Activated CD4-positive, CD25-positive, alpha-beta regulatory T cell treated with anti-CD3 and anti-CD28 coated beads, Interleukin-2, amount 50 U/mL, for 24 hours (primary cell): Measurements from ENCODE around the gene GRSF1.
"Not testable (repeated sequence)": the region's sequence is repeated elsewhere in the genome, so short reads cannot be mapped to it uniquely, and the experiment has no call there.

Experiments
- ATAC-seq, 2 donors: fragments of 150-1000 bp; cut with Tn5 transposase; one replicate each; pipeline ENCODE4 v1.10.0; 2021; ENCODE audit warnings: mild to moderate bottlenecking in 1 of 2, moderate library complexity in 1 of 2

Gene GRSF1, protein sequence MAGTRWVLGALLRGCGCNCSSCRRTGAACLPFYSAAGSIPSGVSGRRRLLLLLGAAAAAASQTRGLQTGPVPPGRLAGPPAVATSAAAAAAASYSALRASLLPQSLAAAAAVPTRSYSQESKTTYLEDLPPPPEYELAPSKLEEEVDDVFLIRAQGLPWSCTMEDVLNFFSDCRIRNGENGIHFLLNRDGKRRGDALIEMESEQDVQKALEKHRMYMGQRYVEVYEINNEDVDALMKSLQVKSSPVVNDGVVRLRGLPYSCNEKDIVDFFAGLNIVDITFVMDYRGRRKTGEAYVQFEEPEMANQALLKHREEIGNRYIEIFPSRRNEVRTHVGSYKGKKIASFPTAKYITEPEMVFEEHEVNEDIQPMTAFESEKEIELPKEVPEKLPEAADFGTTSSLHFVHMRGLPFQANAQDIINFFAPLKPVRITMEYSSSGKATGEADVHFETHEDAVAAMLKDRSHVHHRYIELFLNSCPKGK

DNA sequence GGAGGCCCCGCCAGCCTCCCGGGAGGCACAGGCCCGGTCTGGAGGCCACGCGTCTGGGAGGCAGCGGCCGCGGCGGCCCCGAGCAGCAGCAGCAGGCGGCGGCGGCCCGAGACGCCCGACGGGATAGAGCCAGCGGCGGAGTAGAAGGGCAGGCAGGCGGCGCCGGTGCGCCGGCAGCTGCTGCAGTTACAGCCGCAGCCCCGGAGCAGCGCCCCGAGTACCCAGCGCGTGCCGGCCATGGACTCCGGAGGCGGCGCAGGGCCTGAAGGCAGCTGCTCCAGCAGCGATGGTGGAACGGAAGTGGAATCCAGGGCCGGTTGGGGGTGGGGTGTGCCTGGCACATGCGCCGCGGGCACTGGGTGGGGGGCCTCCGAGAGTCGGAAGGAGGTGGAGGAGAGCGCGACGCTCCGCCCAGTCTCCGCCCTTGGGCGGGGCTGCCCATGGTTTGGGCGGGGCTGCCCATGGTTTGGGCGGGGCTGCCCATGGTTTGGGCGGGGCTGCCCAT lies at the start of gene GRSF1:
TSS of gene GRSF1 (minus strand) at position 302 of the 505 bp plus-strand sequence. CDS start at position 239, 63 bp downstream.
- ATAC-seq, result peak; percentile 80 to 83

DNA sequence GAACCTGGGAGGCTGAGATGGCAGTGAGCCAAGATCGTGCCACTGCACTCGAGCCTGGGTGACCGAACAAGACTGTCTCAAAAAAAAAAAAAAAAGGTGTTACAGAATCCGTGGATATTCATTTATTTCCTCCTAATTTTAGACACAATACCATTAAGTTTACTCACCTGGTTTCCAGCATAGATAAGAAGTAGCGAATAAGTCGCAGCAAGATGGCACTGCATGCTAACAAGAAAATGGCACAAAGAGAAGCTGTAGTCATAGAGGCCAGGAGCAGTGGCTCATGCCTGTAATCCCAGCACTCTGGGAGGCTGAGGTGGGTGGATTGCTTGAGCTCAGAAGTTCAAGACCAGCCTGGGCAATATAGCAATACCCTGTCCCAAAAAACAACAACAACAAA lies 45.5 kb upstream of the GRSF1 start:
- ATAC-seq, result no peak

DNA sequence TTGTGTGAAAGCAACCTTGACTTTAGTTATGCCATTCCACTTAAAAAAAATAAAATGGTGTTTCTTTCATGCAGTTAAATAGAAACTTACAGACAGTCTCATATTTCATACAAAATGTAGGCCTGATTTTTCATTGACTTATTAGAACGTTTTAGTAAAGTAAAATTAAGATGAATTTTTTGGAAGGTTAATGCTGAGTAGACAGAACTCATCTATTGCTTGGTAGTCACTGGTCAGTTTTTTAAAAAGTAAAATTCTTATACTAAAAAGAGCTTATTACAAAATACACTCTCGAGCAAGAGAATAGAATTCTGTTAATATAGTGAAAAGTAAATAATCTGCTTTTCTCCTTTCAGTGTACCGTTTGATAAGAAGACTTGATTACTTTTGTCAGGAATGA lies 41.0 kb upstream of the GRSF1 start:
- no peak for ATAC-seq

DNA sequence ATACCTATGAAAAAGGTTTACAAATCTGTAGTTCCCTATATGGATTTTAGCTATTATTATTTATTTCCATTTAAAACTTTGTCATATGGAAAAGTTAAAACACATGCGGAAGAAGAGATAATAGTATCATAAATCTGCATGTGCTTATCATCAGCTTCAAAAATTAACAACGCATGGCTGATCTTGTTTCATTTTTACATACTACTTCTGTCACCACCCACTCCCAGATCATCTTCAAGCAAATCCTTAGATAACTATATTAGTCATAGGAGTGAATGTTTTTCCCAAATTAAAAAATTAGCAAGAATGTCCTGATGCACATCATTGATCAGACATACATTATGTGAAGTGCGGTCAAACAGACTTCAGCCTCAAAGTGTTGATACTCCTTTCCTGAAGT lies 37.9 kb upstream of the GRSF1 start:
- no peak for ATAC-seq

DNA sequence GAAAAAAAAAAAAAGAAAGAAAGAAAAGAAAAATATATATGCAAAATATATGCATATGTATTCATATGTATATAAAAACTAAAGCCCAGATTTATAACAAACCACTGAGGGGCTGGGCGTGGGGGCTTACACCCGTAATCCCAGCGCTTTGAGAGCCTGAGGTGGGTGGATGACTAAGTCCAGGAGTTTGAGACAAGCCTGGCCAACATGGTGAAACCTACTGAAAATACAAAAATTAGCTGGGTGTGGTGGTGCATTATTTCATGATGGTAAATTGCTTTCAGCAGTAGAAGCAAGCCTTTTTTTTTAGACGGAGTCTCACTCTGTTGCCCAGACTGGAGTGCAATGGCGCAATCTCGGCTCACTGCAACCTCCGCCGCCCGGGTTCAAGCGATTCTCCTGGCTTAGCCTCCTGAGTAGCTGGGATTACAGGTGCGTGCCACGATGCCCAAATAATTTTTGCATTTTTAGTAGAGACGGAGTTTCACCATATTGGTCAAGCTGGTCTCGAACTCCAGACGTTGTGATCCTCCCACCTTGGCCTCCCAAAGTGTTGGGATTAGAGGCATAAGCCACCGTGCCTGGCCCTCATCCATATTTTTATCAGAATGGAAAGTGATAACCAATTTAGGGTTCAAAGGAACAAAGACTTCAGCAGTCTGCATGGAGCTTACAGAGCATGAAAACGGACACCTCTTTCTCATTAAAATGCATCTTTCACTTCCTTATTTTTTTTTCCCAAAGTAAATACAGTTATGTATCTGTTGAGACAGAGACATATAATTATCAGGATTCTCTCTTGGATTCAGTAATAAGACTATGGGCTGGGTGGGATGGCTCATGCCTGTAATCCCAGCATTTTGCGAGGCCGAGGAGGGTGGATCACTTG lies 34.8 kb upstream of the GRSF1 start:
- no peak for ATAC-seq

DNA sequence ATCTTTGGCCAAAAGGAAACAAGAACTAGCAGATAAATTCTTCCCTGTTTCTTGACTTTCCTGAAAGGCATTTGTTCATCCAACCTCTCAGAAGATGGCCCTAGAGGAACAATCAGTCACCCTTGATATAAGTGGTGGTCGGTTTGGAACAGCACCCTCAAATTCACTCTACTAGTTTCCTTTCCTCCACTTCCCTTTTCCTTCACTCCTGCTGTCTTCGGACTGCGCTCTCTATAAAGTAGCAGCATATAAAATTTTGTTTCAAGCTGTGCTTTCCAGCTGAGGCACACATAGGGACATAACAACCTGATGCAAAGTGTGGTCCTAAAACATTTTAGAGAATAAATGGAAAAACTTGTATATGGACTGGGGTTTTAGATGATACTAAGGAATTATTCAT lies 33.5 kb upstream of the GRSF1 start:
- no peak for ATAC-seq

DNA sequence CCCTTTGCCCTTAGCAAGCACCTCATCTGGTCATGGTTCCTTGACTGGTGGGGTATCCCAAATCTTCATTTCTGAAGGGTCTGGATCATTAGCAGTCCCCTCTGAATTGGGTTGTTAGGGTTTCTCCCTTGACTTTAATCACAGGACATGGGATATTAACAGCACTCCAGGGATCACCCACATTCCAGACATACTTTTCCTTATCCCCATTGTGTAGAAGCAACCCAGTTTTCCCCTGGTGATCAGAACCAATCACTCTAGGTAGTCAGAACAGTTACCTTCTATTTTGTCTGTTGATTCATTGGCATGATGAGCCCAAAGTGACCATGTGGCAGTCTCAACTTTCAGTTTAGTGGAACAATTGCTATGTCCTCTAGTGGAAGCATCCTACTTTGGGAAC lies 29.1 kb upstream of the GRSF1 start:
- no peak for ATAC-seq

DNA sequence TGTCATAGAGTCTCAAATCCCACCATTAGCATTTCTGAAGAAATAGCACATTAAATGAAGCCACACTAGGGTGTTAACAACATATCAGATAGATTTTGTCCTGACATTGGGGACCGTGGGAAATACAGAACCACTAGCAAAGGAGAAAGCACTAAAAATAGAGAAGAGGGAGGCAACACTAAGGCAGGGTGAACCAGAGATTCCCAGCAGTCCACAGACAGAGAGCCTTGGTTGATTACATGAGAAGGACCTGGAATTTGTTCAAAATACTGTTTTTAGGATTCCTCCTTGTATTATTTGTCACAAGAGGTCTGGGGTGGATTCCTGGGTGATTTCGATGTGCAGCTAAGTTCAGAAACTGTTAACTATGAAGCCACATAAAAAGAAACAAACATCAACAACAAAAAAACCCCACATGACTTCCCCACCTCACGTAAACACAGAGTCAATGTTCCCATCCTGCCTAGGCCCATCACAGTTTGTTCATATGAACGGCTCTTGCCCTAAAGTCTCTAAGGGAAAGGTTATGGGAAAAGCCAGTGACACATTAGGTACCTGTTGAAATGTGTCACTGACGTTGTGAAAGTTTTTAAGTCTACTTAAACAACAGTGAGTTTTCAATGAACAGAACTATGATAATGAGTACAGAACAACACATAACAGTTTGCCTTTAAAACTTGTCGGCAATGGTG lies 23.6 kb upstream of the GRSF1 start:
- ATAC-seq, result peak; percentile 74 to 93

DNA sequence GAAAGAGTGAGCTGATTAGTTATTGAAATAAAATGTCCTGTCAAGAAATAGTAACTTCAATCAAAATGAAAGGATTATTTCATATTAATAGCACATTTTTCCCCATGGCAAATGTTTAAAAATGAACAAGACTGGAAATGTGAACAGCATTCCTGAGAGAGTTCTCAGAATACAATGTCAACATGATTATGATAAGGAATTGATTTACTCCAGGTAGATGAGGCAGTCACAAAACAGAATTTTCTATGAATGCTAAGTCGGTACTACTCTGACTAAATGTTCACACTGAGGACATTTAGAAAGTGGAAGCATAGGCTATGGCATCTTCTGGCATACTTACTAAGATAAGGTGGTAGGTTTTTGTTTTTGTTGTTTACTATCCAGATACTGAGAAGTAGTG lies 19.4 kb upstream of the GRSF1 start:
- no peak for ATAC-seq

DNA sequence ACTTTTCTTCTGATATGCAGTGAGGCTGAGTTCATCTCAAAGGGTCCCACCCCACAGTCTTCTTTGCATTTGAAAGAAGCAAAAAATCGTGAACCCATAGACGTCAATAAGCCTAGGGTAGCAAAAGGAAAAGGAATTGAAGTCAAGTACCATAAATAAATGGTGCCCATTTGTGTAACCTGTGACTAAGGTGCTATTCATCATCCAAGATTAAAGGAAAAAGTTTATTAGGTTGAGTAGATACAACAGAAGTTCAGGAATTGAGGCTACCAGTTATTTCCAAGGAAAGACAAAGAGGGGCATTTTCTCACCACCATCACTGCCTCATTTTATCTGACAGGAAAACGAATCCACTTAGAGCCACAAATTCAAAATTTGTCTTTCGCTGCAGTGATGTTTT lies 18.8 kb upstream of the GRSF1 start:
- ATAC-seq, result no peak

DNA sequence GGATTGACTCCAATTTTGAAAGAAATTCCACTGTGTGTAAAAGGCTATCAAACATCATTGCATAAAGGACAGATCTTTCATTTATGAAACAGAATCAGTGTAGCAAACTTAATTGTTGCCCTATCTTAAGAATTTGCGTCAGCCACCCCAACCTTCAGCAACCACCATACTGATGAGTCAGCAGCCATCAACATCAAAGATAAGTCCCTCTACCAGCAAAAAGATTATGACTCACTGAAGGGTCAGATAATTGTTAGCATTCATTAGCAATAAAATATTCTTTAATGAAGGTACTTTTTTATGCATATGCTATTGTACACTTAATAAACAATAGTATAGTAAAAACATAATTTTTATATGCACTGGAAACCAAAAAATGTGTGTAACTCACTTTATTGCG lies 15.8 kb upstream of the GRSF1 start:
- ATAC-seq, result no peak

DNA sequence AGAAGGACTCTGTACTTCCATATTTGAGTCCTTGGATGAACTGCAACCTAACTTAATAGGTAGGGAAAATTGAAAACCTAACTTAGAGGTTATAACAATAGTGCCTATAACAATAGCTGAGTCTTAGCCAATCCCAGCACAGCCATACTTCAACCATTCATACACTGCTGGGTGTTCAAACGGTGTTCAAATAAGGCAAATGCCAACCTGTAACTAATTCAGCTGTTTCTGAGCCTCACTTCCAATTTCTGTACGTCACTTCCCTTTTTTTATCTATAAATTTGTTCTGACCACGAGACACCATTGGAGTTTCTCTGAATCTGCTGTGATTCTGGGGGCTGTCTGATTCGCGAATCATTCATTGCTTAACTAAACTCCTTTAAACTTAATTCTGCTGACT lies 9.6 kb upstream of the GRSF1 start:
- ATAC-seq, result no peak

DNA sequence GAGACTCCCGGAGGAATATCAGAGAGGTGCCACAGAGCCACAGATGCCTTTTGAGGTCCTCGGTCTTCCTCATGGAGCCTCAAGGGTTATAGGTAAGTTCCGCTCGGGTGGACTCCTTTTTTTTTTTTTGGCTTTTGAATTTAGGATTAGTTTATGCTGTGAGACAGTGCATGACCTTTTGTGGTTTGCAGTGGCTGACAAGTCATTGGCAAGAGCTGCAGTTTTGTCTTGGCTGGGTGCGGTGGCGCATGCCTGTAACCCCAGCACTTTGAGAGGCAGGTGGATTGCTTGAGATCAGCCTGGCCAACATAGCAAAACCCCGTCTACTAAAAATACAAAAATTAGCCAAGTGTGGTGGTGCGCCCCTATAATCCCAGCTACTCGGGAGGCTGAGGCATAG lies 4.5 kb upstream of the GRSF1 start:
- no peak for ATAC-seq

DNA sequence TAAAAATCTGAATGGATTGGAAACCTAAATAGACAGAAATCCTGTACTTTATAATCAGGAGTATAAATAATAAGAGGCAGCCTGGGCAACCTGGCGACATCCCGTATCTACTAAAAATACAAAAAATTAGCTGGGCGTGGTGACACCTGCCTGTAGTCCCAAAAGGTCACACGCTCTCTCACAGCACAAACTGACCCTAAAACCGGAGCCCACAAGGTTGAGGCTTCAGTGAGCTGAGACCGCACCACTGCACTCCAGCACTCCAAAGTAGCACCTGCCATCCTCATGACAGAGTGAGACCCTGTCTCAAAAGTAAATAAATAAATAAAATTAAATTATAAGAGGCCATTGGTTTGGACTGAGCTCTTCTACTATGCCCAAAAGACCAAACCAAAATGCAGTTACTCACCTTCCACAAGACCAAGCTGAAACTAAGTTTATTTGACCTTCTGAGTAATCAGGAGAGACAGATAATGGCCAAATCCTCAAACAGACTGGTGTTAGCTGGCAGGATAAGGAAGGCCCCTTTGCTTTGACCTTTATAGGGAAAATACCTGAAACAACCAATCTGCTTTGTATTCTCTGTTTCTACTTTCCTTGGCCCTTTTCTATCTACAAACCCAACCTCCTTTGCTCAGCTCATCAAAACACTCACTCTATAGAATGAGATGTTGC lies 3.2 kb upstream of the GRSF1 start:
- ATAC-seq, result peak; percentile 22 to 37

DNA sequence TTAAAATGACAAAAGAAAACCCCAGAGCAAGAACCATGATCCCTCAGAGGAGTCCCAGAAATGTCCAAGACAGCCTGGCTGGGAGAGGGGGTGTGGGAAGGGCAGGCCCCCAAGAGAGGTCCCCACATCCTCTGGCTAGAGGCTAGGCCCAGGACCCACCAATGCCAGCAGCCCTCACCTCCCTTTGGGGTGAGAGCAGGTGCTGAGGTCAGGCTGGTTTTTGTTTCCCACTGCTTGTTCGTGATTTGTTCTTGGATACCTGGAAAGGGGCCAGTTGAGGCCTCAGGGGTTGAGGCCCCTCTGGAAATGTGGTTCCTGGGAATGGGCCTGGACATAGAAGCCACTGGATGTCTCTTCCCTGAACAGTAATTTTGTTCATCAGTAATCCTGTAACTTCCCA lies 2.3 kb upstream of the GRSF1 start:
- no peak for ATAC-seq

DNA sequence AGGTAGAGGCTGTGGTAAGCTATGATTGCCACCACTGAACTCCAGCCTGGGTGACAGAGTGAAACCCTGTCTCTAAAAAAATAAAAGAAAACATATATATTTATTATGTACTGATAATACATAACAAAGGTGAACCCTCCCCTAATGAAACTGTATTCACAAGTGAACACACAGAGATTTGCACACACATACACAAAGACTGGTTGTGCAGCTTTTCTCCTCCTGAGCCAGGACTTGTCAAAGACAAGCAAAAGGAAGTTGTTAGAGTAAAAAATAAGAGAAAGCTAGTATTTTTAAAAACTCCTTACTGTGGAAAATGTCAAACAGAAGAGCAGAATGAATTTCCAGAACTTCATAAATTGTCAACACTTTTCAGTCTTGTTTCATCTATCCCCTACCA lies 1.5 kb upstream of the GRSF1 start:
- ATAC-seq, result no peak

DNA sequence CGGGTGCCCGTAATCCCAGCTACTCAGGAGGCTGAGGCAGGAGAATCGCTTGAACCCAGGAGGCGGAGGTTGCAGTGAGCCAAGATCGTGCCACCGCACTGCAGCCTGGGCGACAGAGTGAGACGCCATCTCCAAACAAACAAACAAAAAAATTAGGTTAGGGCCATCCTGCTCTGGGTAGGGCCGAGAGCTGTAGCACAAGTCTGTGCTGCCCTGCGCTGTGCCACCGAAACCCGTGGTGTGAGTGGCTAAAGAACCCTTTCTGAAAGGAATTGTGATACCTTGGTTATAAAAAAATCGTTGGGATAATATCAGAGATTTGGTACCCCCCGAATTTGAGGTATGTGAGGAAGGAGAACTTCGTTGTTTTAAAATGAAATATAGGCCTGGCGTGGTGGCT lies 941 bp upstream of the GRSF1 start:
- not testable (repeated sequence) for ATAC-seq

DNA sequence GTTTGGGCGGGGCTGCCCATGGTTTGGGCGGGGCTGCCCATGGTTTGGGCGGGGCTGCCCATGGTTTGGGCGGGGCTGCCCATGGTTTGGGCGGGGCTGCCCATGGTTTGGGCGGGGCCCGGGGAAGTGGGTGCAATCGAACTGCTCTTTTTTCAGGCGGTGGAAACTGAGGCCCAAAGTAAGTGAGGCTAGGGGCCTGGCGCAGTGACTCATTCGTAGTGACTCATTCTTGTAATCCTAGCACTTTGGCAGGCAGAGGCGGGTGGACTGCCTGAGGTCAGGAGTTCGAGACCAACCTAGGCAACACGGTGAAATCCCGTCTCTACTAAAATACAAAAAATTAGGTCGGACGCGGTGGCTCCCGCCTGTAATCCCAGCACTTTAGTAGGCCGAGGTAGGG lies 447 bp upstream of the GRSF1 start:
- ATAC-seq, result peak; percentile 11

DNA sequence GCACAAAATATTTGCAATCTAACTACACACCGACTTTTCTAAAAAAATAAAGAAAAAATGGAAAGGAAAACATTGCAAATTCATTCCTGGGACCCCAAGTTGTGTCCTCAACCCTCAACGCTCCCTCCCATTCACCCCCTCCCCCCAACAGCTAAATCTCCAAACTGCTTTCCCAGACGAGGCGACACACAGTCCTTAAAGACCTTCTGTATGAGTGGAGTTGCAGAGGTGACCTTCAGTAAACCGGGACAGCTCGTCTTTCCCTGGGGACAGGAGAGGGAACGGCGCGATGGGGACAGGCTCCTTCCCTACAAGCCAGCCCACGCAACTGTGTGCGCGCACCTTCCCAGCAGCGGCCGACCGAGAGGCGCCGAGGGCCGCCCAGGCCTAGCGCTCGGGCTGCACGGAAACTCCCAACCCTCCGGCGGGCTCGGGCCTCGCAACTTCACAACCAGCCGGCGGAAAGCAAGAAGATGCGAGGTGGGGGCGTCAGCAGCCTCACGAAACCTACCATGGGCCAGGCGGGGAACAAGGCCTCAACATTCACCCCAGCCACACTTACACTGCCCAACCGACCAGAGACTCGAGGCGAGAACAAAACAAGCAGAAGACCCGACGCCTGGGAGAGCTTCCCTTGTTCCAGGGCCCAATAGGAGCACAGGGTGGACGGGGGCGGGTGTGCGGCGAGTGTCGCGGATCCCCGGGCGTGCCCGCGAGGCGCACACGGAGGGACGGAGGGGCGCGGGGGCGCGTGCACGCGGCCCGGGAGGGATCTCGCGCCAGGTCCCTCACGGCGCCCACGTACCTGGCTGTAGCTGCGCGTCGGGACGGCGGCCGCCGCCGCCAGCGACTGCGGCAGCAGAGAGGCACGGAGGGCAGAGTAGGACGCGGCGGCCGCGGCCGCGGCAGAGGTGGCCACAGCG lies 763 bp downstream of the GRSF1 start:
- ATAC-seq, result peak; percentile 52 to 56

DNA sequence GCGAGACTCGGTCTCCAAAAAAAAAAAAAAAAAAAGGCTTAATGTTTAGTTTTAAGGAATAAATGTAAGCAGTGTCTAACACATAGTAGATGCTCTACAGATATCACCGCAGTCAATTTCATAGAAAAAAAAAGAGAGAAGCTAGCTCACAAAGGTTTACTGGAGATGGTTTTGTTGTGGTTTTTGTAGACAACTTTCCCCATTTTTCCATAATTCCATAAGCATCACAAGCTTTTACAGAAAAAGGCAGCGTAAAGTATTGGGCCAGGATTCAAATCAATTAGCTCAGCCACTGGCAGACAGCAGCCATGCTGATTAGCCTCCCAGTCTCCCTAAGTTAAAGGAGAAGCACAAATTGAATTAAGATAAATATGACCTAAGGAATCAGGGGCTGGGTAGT lies 1.5 kb downstream of the GRSF1 start:
- ATAC-seq, result no peak

DNA sequence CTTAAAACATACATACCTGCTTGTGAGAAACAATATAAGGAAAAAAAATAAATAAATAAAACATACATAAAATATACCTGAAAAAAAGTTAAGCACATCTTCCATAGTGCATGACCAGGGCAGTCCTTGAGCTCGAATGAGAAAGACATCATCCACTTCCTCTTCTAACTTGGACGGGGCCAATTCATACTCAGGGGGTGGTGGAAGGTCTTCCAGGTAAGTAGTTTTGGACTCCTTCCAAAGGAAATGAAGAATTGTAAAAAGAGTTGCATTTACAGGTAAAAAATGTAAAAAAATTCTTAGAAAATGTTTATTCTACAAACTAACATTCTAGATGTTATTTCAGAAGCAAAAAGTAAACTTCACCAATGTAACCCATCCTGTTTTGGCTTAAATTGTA lies 3.6 kb downstream of the GRSF1 start:
- ATAC-seq, result no peak
